Neural crest cell (in vitro differentiated cells): Measurements from ENCODE around the gene SESTD1. TPM values are rescaled to one million over a fixed set of nuclear protein-coding genes. Genes with fewer than 3 reads are reported as not detected.

Experiments
- DNase-seq: peaks from one replicate; pipeline ENCODE4 v3.0.0; 2021; ENCODE audit warnings: low read depth, mixed read lengths, low spot score
- H3K27ac Mint-ChIP-seq: one replicate; pipeline ENCODE4 v1.8.0; 2021; ENCODE audit warnings: mild to moderate bottlenecking, mixed read lengths; ENCODE audit not compliant: unreplicated experiment
- H3K27me3 Mint-ChIP-seq: 2 replicates; pipeline ENCODE4 v1.8.0; 2021; ENCODE audit warnings: low read depth, mild to moderate bottlenecking, mixed read lengths
- H3K36me3 Mint-ChIP-seq: 2 replicates; pipeline ENCODE4 v1.8.0; 2021; ENCODE audit warnings: low read depth, mild to moderate bottlenecking, mixed read lengths
- H3K4me1 Mint-ChIP-seq: 2 replicates; pipeline ENCODE4 v1.8.0; 2021; ENCODE audit warnings: mixed read lengths
- H3K4me3 Mint-ChIP-seq: one replicate; pipeline ENCODE4 v1.8.0; 2021; ENCODE audit warnings: mild to moderate bottlenecking, mixed read lengths
- H3K9me3 Mint-ChIP-seq: 2 replicates; pipeline ENCODE4 v1.8.0; 2021; ENCODE audit warnings: mixed read lengths
- total RNA-seq: library from RNA; stranded (reverse); gene quantifications from 2 replicates; pipeline ENCODE4 v1.2.1, GENCODE V29; 2021
- TF ChIP-seq, protein P1 (sequence below): fragments of 200-600 bp; sonication (generic); conservative IDR thresholded peaks from 2 replicates; pipeline ENCODE4 v1.5.0; 2021; ENCODE audit warnings: antibody characterized with exemption, mild to moderate bottlenecking

The SESTD1 gene
- total RNA-seq, 1 donor from 2014 or later, result 99.7 TPM

DNA sequence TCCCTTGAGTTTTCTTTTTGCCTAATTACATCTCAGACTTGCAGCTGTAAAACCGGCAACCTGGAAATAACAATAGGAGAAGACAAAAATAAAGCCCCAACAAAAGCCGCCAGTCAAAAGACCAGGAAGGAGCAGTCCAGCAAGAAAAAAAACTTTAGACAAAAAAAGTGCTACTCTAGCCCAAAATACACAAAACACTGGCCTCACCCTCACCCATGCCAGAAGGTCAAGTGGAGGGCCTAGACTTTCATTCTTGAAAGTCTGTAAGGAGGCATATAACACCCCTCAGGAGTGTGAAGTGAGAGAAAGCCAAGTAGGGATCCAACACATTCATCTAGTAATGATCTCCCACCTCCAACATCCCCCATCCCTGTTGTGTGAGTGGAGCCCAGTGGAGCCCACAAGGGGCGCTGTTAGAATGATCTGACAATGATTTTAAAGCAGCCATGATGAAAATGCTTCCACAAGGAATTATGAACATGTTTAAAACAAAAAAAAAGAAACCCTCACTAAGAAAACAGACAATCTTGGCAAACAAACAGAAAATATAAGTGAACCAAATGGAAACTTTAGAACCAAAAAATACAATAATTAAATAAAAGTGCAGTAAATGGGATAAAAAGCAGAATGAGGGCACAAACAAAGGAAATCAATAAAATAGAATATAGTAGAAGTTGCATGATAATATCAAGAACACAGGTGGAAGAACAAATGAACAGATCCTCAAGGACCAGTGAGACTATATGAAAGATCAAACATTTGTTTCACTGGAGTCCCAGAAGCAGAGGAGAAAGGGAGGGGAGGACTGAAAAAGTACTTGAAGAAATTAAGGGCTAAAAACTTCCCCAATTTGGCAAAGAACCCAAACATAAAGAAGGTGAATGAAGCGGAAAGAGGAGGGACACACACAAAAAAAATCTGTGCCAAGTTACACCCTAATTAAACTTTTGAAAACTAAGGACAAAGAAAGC is 23.9 kb downstream of the SESTD1 start:
- no peak overlapping the region for H3K27ac Mint-ChIP-seq
- no peak for DNase-seq
- H3K36me3 Mint-ChIP-seq, result peaks cover 23% of the 10 kb centered on the region
- peaks cover 36% of the 10 kb centered on the region for H3K4me1 Mint-ChIP-seq
- TF ChIP-seq, protein P1, sequence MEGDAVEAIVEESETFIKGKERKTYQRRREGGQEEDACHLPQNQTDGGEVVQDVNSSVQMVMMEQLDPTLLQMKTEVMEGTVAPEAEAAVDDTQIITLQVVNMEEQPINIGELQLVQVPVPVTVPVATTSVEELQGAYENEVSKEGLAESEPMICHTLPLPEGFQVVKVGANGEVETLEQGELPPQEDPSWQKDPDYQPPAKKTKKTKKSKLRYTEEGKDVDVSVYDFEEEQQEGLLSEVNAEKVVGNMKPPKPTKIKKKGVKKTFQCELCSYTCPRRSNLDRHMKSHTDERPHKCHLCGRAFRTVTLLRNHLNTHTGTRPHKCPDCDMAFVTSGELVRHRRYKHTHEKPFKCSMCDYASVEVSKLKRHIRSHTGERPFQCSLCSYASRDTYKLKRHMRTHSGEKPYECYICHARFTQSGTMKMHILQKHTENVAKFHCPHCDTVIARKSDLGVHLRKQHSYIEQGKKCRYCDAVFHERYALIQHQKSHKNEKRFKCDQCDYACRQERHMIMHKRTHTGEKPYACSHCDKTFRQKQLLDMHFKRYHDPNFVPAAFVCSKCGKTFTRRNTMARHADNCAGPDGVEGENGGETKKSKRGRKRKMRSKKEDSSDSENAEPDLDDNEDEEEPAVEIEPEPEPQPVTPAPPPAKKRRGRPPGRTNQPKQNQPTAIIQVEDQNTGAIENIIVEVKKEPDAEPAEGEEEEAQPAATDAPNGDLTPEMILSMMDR, result peak; percentile 40
- H3K27me3 Mint-ChIP-seq, result no peaks in the 10 kb centered on the region
- H3K4me3 Mint-ChIP-seq, result peak overlapping the region; percentile 1
- peaks cover 6% of the 10 kb centered on the region for H3K9me3 Mint-ChIP-seq

- peaks cover 40% of the 10 kb centered on the region for H3K4me1 Mint-ChIP-seq
- no peak overlapping the region for H3K4me3 Mint-ChIP-seq
- DNase-seq, result no peak
- peaks cover 6% of the 10 kb centered on the region for H3K9me3 Mint-ChIP-seq
- TF ChIP-seq, protein P1, result no peak
- H3K27ac Mint-ChIP-seq, result no peak overlapping the region
- no peaks in the 10 kb centered on the region for H3K27me3 Mint-ChIP-seq
- H3K36me3 Mint-ChIP-seq, result peaks cover 26% of the 10 kb centered on the region
Measured at GRCh38 chr2:179239838-179240237, 24.8 kb downstream of the SESTD1 start.

DNA sequence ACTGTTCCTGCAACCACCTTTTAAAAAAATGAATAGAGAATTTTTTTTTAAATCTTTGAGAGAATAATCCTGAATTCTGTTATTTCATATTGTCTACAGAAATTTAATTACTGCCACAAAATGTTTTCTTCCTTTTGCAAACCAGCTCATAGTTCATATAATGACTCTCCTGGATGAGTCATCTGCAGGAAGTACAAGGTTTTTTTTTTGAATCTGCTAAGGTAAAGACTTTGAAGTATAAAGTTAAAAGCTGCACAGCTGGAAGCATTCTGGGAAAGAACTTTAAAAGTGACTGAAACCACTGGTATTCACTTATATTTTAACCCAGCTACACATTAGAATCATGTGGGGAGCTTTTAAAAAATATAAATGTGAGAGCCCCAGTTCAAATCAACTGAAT is 25.4 kb downstream of the SESTD1 start:
- Mint-ChIP-seq H3K36me3 (peaks cover 26% of the 10 kb centered on the region), H3K9me3 (peaks cover 6% of the 10 kb centered on the region), H3K27me3 (no peaks in the 10 kb centered on the region), H3K27ac (no peak overlapping the region), H3K4me3 (no peak overlapping the region), H3K4me1 (peaks cover 40% of the 10 kb centered on the region)
- no peak for DNase-seq
- TF ChIP-seq, protein P1, result no peak

GRCh38 chr2:179238027-179238426 is 26.6 kb downstream of the SESTD1 start:
- H3K27me3 Mint-ChIP-seq, result no peaks in the 10 kb centered on the region
- TF ChIP-seq, protein P1, result no peak

DNA sequence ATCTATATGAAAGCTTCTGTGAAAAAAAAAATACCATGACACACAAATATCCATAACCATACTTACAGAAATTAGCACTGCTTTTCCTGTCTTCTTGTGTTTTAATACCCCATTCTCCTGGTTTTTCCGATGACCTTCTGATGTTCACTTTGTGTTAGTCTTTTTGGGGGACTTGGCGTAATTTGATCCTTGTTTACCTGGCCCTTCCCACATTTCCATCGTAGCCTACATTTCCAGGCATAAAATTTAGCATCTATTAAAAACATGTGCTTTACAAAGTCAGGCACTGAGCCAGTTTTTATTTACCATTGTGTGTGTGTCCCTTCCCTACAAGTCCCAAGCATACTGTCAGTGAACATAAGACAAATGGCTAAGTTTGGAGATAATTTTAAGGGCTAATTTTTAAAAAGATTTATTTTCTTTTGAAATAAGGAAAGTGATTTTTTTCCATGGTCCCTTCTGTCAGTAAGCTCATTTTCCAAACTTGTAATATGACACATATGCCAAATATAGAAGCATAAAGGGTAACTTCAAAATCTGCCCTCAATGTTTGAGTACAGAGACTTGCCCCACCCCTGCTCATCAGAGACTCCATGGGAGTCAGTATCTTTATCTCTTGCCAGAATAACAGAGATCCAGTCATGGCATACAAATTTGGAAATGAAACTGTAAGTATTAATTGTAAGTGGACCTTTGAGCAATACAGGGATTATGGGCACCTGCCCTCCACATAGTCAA is 27.3 kb downstream of the SESTD1 start:
- peaks cover 17% of the 10 kb centered on the region for H3K36me3 Mint-ChIP-seq
- TF ChIP-seq, protein P1, result no peak
- no peak overlapping the region for H3K4me3 Mint-ChIP-seq
- H3K27ac Mint-ChIP-seq, result no peak overlapping the region
- peaks cover 2% of the 10 kb centered on the region for H3K9me3 Mint-ChIP-seq
- no peak for DNase-seq
- no peaks in the 10 kb centered on the region for H3K27me3 Mint-ChIP-seq
- peaks cover 40% of the 10 kb centered on the region for H3K4me1 Mint-ChIP-seq

More at GRCh38 chr2:179238027-179238426, 26.6 kb downstream of the SESTD1 start:
- H3K36me3 Mint-ChIP-seq, result peaks cover 22% of the 10 kb centered on the region
- peaks cover 2% of the 10 kb centered on the region for H3K9me3 Mint-ChIP-seq
- H3K27ac Mint-ChIP-seq, result no peak overlapping the region
- no peak overlapping the region for H3K4me3 Mint-ChIP-seq
- DNase-seq, result no peak
- peaks cover 40% of the 10 kb centered on the region for H3K4me1 Mint-ChIP-seq
